Thyroid gland (tissue), 4 donors: ENCODE data around the gene GP1BA. TPM values are rescaled to one million over a fixed set of nuclear protein-coding genes. Genes with fewer than 3 reads are reported as not detected.
A peak's percentile ranks its signal among the peaks of the same experiment; 100 is the strongest.

Experiments used
- DNase-seq, 2 donors: peaks; one replicate each; pipeline ENCODE4 v3.0.0-alpha.2; 2019
- H3K27ac ChIP-seq, 3 donors: fragments of 200-600 bp; sonication (generic); 1 replicate in 2 of 3; 2 replicates in 1 of 3; pipeline ENCODE4 v1.5.1; 2016 to 2019; ENCODE audit warnings: mild to moderate bottlenecking in 1 of 3, moderate library complexity in 1 of 3
- H3K27me3 ChIP-seq: fragments of 200-600 bp; sonication (generic); one replicate; pipeline ENCODE4 v1.5.1; 2019
- H3K36me3 ChIP-seq, 2 donors: fragments of 200-600 bp; sonication (generic); one replicate each; pipeline ENCODE4 v1.5.1; 2016 to 2019
- H3K4me1 ChIP-seq, 2 donors: fragments of 200-600 bp; sonication (generic); one replicate each; pipeline ENCODE4 v1.5.1; 2017 to 2019
- H3K4me3 ChIP-seq, 3 donors: fragments of 200-600 bp; sonication (generic); replicated peaks in 1 of 3; 1 replicate in 2 of 3; 2 replicates in 1 of 3; pipeline ENCODE4 v1.5.1; 2016; ENCODE audit warnings: mild to moderate bottlenecking in 1 of 3
- H3K9me3 ChIP-seq: fragments of 200-600 bp; sonication (generic); one replicate; pipeline ENCODE4 v1.5.1; 2017
- CTCF ChIP-seq, 6 experiments: fragments of 200-600 bp in 3 of 6; fragments of 450-650 bp in 3 of 6; sonication (generic) in 3 of 6; IDR thresholded peaks; one replicate each; pipeline ENCODE4 v1.5.1; 2016 to 2019; ENCODE audit warnings: antibody characterized with exemption in 6 of 6, mild to moderate bottlenecking in 2 of 6, inconsistent platforms in 1 of 6, moderate library complexity in 1 of 6
- POLR2A ChIP-seq, 2 donors: fragments of 450-650 bp; IDR thresholded peaks; one replicate each; pipeline ENCODE4 v1.6.1; 2017; ENCODE audit warnings: antibody characterized with exemption in 2 of 2, mild to moderate bottlenecking in 2 of 2, moderate library complexity in 1 of 2
- WGBS, 2 donors: methylation state at CpG; one replicate each; pipeline ENCODE4 v1.1.5; 2017; 5-methylcytosine and 5-hydroxymethylcytosine counted together
- intact Hi-C: fragments of 100-400 bp; cut with DNase I; formaldehyde crosslinking; loops from one replicate; pipeline ENCODE4 v1.15.1; 2023
- microRNA-seq: library from miRNA; unstranded; fragments of <30 nt; microRNA quantifications from one replicate; pipeline ENCODE4, GENCODE V29; 2016
- small RNA-seq: library from RNA; depleted of rRNA; stranded (forward); fragments of <200 nt; gene quantifications from one replicate; pipeline ENCODE3, GENCODE V24; 2016
- total RNA-seq, 4 donors: library from RNA; depleted of rRNA; stranded (reverse); fragments of >200 nt; gene quantifications; one replicate each; pipeline ENCODE4 v1.2.3, GENCODE V29; 2016

The GP1BA gene
- total RNA-seq, 4 donors from 2014 or later: not detected

- Histone ChIP-seq H3K4me1 (no peaks in the 10 kb centered on the region), H3K36me3 (peaks cover 43 to 48% of the 10 kb centered on the region in 2 donors), H3K4me3 (no peak overlapping the region), H3K27me3 (no peaks in the 10 kb centered on the region), H3K9me3 (no peaks in the 10 kb centered on the region), H3K27ac (no peak overlapping the region)
- intact Hi-C loops: no loop called here
- TF ChIP-seq CTCF (IDR thresholded peaks at IDR 0.05): no peak
- no peak for TF ChIP-seq POLR2A (IDR thresholded peaks at IDR 0.05)
- no peak for DNase-seq
Observed at GRCh38 chr17:4978726-4979125, 46.6 kb downstream of the GP1BA start.

GRCh38 chr17:4980644-4981216 lies 48.7 kb downstream of the GP1BA start:
- DNase-seq: peak in 1 of 2 donors; percentile 8
- no peak overlapping the region for H3K27ac ChIP-seq
- peaks cover 0 to under 1% of the 10 kb centered on the region in 2 donors for H3K4me1 ChIP-seq
- TF ChIP-seq POLR2A (IDR thresholded peaks at IDR 0.05) (no peak), CTCF (IDR thresholded peaks at IDR 0.05) (peak; percentile 53 to 86 (median 72))
- H3K4me3 ChIP-seq: no peak overlapping the region
- H3K9me3 ChIP-seq: no peaks in the 10 kb centered on the region
- no peaks in the 10 kb centered on the region for H3K27me3 ChIP-seq
- intact Hi-C loops: loop anchor here (2.0 to 5.0 kb wide), 2 partner anchors 43 to 82 kb away; no protein-coding TSS in a partner anchor
- peaks cover 41 to 47% of the 10 kb centered on the region in 2 donors for H3K36me3 ChIP-seq
- 40 to 55% methylated on average over 6 of the region's 6 CpGs for WGBS, 2 donors

GRCh38 chr17:4982305-4982704 lies 50.2 kb downstream of the GP1BA start:
- Histone ChIP-seq H3K9me3 (no peaks in the 10 kb centered on the region), H3K36me3 (peaks cover 34 to 41% of the 10 kb centered on the region in 2 donors), H3K4me3 (no peak overlapping the region), H3K27me3 (no peaks in the 10 kb centered on the region), H3K4me1 (peaks cover 8 to 10% of the 10 kb centered on the region in 2 donors), H3K27ac (no peak overlapping the region)
- TF ChIP-seq POLR2A (IDR thresholded peaks at IDR 0.05) (no peak), CTCF (IDR thresholded peaks at IDR 0.05) (no peak)
- no peak for DNase-seq
- 62 to 65% methylated on average over 5 of the region's 5 CpGs for WGBS, 2 donors
- intact Hi-C loops: loop anchor here (5.0 kb wide), 1 partner anchor 45 kb away; no protein-coding TSS in a partner anchor

Small RNA genes within 50 kb of the gene (microRNA-seq; reads per million reads assigned to microRNA genes)
- gene MIR6864 (not detected), gene MIR6865 (not detected)

Small RNA genes within 50 kb of the gene (small RNA-seq; reads per million reads assigned to genes)
- gene MIR6864 (not detected), gene MIR6865 (not detected)

Other genes with a start within 250 kb of the GP1BA start
- gene PELP1, start 228.1 kb upstream of the GP1BA start, total RNA-seq: 10 to 100 TPM; 13.2 to 33.9 (median 28.1) TPM
- gene ARRB2, start 221.6 kb upstream of the GP1BA start, total RNA-seq: 10 to 100 TPM in 3 of 4 donors, 1 to 10 TPM in 1; 8.4 to 20.6 (median 14.4) TPM
- 10 to 100 TPM; 37.3 to 54.7 (median 41.3) TPM for gene MED11, start 200.8 kb upstream of the GP1BA start, total RNA-seq
- under 1 TPM; 0.29 to 0.44 (median 0.37) TPM for gene ZMYND15, start 192.4 kb upstream of the GP1BA start, total RNA-seq
- 10 to 100 TPM in 3 of 4 donors, 1 to 10 TPM in 1; 6.6 to 13.7 (median 12.8) TPM for gene CXCL16, start 192.3 kb upstream of the GP1BA start, total RNA-seq
- gene TM4SF5, start 160.4 kb upstream of the GP1BA start, total RNA-seq: not detected
- 1 to 10 TPM in 2 of 4 donors, not detected in 2; 1.8 to 4.0 TPM for gene VMO1, start 145.9 kb upstream of the GP1BA start, total RNA-seq
- gene GLTPD2, start 143.3 kb upstream of the GP1BA start, total RNA-seq: not detected
- 100 to 1,000 TPM; 108 to 322 (median 141) TPM for gene PSMB6, start 136.1 kb upstream of the GP1BA start, total RNA-seq
- 10 to 100 TPM; 10.7 to 20.0 (median 16.2) TPM for gene PLD2, start 125.1 kb upstream of the GP1BA start, total RNA-seq
- 10 to 100 TPM; 25.1 to 51.6 (median 31.2) TPM for gene MINK1, start 98.9 kb upstream of the GP1BA start, total RNA-seq
- 1 to 10 TPM in 3 of 4 donors, under 1 TPM in 1; 0.33 to 1.9 (median 1.3) TPM for gene C17orf107, start 32.7 kb upstream of the GP1BA start, total RNA-seq
- under 1 TPM; 0.29 to 0.83 (median 0.49) TPM for gene CHRNE, start 29.2 kb upstream of the GP1BA start, total RNA-seq
- gene SLC25A11, start 7.8 kb downstream of the GP1BA start, total RNA-seq: 10 to 100 TPM; 29.3 to 62.4 (median 48.4) TPM
- 10 to 100 TPM; 47.1 to 77.0 (median 67.2) TPM for gene RNF167, start 8.0 kb downstream of the GP1BA start, total RNA-seq
- 100 to 1,000 TPM; 228 to 606 (median 328) TPM for gene PFN1, start 16.3 kb downstream of the GP1BA start, total RNA-seq
- gene ENO3, start 18.8 kb downstream of the GP1BA start, total RNA-seq: 1 to 10 TPM in 3 of 4 donors, not detected in 1; 5.4 to 8.8 (median 5.5) TPM
- 10 to 100 TPM; 50.5 to 69.7 (median 68.3) TPM for gene SPAG7, start 35.5 kb downstream of the GP1BA start, total RNA-seq
- 10 to 100 TPM; 17.1 to 29.0 (median 20.4) TPM for gene CAMTA2, start 55.4 kb downstream of the GP1BA start, total RNA-seq
- 1 to 10 TPM; 1.0 to 2.3 (median 1.4) TPM for gene INCA1, start 65.2 kb downstream of the GP1BA start, total RNA-seq
- gene KIF1C, start 65.7 kb downstream of the GP1BA start, total RNA-seq: 100 to 1,000 TPM in 1 of 4 donors, 10 to 100 TPM in 3; 67.3 to 134 (median 86.9) TPM
- under 1 TPM in 1 of 4 donors, not detected in 3; 0.11 TPM for gene SLC52A1, start 103.1 kb downstream of the GP1BA start, total RNA-seq
- gene ZFP3, start 146.2 kb downstream of the GP1BA start, total RNA-seq: 10 to 100 TPM in 3 of 4 donors, 1 to 10 TPM in 1; 9.5 to 14.1 (median 12.1) TPM
- gene ZNF232, start 179.6 kb downstream of the GP1BA start, total RNA-seq: 10 to 100 TPM in 2 of 4 donors, 1 to 10 TPM in 2; 7.5 to 13.7 (median 9.6) TPM
- 1 to 10 TPM in 1 of 4 donors, under 1 TPM in 3; 0.11 to 1.7 (median 0.39) TPM for gene USP6, start 183.8 kb downstream of the GP1BA start, total RNA-seq